DMS153 treated with DMSO at 0.1 percent for 48 hours (cell line): ENCODE results near the gene ARFGAP3.

ENCODE experiments used
- DNase-seq: peaks from one replicate; lab custom pipeline; 2025; ENCODE audit not compliant: unreplicated experiment; lab: John Stamatoyannopoulos, UW

The ARFGAP3 gene

DNA sequence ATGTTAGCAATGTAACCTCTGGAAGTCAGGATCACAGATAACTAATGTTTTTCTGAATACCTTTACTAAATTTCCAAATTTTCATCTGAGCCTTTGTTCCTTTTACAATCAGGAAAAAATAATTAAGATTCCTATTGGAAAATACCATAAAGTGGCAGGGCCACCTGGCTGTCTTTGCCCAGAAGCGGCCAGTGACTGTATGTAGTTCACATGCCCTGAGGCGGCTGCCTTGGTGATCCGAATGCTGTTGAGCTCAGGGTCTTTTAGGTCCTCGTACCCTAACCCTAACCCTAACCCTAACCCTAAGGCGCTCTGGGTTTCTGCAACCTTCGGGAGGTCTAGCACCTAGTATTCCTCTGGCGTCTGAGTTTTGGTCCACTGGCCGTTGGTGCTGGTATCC lies 8.5 kb upstream of the ARFGAP3 start:
- DNase-seq, result no peak

DNA sequence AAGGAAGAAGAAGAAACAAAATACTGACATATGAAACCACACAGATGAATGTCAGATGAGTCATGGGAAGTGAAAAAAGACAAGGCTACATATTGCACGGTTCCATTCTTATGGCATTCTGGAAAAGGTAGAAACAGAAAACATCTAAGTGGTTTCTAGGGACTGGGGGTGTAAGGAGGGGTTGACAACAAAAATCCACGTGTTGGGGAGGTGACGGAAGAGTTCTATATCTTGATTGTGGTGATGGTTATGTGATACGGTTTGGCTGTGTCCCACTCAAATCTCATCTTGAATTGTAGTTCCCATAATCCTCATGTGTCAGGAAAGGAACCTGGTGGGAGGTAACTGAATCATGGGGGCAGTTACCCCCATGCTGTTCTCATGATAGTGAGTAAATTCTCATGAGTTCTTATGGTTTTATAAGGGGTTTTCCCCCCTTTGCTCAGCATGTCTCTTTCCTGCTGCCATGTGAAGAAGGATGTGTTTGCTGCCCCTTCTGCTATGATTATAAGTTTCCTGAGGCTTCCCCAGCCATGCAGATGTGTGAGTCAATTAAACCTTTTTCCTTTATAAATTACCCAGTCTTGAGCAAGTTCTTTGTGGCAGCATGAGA lies 6.4 kb upstream of the ARFGAP3 start:
- no peak for DNase-seq

DNA sequence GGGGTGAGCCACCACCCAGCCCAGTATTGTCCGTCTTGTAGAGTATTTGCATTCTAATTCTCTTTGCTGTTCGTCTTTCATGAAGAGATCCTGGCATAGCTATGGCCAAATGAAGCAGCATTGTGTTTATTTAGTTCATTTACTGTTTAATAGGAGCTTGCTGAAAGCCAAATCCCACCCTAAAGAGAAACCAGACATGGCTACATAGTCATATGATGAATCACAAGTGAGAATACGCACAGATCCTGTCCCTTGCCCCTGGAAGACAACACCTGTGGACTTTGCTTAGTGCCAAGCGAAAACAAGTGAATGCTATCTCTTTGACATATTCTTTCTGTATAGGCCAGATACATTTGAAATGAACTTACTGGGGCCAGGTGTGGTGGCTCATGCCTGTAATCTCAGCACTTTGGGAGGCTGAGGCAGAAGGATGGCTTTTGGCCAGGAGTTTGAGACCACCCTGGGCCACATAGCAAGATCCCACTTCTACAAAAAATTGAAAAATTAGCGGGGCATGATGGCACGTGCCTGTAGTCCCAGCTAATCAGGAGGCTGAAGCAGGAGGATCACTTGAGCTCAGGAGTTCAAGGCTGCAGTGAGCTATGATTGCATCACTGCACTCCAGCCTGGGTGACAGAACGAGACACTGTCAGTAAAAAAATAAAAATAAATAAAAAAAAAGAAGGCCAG lies 5.1 kb upstream of the ARFGAP3 start:
- no peak for DNase-seq

DNA sequence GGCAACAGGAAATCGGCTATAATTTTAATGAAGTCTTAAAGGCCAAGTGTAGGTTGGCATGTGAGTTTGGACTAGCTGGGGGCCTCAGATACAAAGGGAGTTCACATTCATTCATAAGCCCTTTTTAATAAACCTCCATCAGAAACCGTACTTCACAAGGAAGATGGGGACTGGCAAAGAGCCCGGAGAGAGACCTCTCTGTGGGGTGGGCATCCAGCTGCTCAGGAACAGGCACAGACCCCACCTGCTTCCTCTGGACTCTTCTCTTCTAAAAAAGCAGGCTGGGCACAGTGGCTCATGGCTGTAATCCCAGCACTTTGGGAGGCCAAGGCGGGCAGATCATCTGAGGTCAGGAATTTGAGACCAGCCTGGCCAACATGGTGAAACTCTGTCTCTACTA lies 3.9 kb upstream of the ARFGAP3 start:
- no peak for DNase-seq

DNA sequence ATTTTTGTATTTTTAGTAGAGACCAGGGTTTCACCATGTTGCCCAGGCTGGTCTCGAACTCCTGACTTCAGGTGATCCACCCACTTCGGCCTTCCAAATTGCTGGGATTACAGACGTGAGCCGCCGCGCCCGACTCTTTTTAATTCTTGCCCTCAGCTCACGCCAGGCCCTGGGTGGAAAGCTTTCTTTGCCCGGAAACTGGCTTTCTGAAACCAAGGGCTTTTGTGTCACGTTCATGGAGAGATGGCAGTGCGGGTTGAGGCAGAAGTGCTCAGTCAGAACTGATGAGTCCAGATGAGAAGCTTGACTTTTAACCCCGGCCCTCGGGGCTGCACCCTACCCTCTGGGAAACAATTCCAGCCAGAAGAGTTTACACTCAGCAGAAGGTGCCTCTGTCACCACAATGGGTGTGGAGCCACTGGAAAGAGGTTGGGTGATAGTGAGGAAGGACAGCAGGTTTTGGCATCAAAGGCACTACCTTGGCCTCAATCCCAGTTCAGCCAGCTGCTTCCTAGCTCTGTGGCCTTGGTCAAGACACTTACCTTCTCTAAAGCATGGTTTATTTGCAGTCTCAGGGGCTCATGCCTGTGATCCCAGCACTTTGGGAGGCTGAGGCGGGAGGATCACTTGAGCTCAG lies 890 bp upstream of the ARFGAP3 start:
- peak; percentile 55 for DNase-seq

DNA sequence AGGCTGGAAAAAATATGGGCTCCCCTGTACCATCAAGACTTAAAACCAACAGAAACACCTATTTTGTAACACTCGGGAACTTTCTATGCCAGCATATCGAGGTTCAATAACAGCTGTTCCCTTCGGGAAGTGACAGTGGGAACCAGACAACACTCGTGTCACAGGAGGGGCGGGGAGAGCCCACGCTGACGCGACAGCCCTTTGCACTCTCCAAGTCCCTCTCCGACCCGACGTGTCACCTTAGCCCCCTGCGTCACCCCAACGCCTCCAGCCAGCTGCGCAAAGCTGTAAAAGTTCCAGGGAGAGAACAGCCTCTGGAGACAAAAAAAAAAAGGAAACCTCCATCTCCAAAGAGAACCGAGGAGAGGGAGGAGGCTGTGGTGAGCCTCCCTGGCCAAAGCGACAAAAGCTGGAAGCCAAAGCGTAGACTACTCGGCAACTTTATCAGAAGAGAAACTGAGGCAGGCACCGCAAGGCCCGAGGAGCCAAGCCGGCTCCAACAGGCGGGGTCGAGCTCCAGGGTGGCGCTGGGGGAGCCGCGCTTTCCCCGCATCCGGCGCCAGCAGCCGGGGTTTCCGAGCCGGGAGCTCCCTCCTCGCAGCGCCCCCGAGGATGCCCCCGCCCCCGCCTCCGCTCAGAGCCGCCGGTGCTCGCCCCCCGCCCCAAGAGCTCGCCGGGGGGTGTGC lies 751 bp downstream of the ARFGAP3 start:
- DNase-seq, result no peak

DNA sequence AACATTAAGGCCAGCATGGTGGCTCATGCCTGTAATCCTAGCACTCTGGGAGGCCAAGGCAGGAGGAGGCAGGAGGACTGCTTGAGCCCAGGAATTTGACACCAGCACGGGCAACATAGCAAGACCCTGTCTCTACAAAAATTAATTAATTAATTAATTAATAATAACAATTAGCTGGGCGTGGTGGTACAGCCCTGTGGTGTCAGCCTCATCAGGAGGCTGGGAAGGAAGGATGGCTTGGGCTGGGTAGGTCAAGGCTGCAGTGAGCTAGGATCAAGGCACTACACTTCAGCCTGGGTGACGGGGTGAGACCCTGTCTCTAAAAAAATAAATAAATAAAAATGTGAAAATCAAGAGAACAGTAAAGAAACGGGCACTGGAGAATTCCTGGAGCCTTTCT lies 1.4 kb downstream of the ARFGAP3 start:
- DNase-seq, result no peak

DNA sequence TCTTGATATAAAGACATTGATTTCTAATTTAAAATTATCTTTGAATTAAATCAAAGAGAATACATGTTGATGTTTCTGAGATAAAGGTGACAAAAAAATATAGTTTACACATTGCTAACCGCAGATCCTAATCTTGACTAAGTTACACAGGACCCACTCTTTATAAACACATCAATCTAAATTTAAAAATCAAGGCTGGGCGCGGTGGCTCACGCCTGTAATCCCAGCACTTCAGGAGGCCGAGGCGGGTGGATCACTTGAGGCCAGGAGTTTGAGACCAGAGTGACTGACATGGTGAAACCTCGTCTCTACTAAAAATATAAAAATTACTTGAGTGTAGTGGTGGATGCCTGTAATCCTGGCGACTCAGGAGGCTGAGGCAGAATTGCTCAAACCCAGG lies 1.9 kb downstream of the ARFGAP3 start:
- DNase-seq, result no peak

DNA sequence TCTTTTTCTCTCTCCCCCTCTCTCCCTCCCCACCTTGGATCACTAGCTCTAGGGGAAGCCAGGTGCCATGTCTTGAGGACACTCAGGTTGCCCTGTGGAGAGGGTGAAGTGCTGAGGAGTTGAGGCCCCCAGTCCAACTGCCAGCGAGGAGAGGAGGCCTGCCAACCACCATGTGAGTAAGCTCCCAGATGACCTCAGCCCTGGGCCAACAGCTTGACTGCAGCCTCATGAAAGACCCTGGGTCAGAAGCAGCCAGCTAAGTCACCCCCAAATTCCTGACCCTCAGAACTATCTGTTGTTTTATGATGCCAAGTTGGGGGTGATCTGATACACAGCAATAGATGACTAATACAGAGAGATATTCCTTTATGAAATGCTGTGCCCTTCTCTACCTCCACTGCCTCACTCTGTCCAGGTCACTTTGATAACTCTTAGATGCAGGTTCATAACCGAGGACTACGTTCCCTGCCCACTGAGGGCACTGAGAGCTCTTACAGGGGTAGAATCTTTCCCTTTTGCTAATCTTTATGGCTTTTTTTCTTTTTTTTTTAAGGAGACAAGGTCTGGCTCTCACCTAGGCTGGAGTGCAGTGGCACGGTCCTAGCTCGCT lies 8.0 kb downstream of the ARFGAP3 start:
- DNase-seq, result no peak

DNA sequence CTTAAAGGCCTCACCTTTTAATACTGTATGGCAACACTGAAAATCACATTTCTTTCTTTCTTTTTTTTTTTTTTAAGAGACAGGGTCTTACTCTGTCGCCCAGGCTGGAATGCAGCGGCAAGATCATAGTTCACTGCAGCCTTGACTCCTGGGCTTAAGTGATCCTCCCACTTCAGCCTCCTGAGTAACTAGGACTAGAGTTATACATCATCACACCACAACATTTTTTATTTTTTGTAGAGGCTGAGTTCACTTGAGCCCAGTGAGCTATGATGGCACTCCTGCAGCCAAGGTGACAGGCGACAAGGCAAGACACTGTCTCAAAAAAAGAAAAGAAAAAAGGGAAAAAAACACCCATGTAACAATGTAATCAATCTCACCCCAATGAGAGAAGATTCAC lies 10.0 kb downstream of the ARFGAP3 start:
- DNase-seq, result no peak

DNA sequence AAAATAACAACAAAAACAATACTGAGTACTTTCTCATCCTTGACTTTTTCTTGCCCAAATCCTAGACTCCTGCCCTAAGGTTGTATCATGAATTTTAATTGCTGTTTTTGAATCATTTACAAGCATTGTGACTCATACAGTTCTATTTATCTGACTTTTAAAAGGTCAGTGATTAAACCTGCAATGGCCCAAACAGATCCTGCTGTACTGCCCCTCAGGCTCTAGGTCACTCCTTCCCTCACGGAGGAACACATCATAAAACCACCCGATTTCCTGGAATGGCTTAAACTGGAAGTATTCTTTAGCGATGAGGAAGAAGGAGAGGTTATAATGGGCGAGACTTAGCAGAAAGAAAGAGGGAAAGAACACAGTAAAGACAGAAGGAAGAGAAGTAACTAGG lies 12.3 kb downstream of the ARFGAP3 start:
- DNase-seq, result no peak

DNA sequence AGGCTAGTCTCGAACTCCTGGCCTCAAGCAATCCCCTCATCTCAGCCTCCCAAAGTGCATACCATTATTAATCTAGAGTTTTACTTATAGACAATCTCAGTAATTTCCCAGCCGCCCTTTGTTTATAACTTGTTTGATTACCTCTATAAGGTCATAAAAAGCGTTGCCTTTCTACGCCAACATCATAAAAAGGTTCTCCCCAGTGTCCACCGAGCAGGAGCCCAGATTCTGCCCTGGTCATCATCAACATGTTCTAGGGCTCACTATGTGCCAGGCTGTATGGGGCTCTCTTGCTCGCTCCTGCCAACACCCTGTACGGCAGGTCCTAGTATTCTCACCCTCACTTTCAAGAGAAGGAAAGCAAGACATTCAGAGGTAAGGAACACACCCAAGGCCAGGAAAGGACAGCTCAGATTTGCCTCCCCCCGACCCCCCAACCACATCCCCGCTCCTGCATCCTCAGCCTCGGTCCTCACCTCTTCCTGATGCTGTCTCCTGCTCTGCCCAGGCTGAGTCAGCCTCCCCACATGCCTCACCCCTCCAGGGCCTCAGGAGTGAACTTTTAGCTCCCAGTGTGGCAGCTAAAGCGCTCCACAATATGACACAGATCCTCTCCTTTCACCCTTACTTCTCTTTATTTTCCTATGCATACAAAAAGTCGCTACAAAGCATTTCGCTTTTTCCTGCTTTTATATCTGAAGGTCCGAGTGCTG lies 14.3 kb downstream of the ARFGAP3 start:
- no peak for DNase-seq

DNA sequence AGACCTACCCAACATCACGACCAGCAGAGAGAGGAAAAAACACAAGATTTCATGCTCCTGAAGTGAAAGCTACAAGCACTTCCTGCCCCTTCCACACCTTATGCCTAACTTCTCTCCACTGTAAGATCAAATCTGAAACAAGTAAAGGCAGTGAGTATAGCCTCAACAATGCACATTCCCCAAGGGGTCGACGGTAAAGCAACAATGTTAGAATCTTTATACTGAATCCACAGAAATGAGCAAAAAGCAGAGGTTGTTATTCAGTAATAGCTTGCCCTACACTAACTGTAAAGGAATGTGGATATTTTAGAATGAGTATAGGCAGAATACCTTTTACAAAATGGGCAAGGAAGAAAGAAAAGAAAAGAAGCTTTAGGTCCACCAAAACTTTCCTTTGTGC lies 15.6 kb downstream of the ARFGAP3 start:
- DNase-seq, result no peak

DNA sequence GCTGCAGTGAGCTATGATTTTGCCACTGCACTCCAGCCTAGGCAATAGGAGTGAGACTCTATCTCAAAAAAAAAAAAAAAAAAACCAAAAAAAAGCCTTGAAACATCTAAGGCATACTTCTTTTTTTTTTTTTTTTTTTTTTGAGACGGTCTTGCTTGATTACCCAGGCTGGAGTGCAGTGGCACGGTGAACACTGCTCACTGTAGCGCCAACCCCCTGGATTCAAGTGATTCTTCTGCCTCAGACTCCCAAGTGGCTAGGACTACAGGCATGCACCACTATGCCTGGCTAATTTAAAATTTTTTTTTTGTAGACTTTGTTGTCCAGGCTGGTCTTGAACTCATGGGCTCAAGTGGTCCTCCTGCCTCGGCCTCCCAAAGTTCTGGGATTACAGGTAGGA lies 19.5 kb downstream of the ARFGAP3 start:
- DNase-seq, result no peak

DNA sequence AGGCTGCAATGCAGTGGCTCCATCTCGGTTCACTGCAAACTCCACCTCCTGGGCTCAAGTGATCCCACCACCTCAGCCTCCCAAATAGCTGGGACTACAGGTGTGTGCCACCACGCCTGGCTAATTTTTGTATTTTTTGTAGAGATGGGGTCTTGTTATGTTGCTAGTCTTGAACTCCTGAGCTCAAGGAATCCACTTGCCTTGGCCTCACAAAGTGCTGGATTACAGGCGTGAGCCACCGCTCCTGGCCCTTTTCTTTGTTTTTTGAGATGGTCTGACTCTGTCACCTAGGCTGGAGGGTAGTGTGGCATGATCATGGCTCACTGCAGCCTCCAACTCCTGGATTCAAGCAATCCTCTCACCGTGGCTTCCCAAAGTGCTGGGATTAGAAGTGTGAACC lies 21.0 kb downstream of the ARFGAP3 start:
- no peak for DNase-seq

DNA sequence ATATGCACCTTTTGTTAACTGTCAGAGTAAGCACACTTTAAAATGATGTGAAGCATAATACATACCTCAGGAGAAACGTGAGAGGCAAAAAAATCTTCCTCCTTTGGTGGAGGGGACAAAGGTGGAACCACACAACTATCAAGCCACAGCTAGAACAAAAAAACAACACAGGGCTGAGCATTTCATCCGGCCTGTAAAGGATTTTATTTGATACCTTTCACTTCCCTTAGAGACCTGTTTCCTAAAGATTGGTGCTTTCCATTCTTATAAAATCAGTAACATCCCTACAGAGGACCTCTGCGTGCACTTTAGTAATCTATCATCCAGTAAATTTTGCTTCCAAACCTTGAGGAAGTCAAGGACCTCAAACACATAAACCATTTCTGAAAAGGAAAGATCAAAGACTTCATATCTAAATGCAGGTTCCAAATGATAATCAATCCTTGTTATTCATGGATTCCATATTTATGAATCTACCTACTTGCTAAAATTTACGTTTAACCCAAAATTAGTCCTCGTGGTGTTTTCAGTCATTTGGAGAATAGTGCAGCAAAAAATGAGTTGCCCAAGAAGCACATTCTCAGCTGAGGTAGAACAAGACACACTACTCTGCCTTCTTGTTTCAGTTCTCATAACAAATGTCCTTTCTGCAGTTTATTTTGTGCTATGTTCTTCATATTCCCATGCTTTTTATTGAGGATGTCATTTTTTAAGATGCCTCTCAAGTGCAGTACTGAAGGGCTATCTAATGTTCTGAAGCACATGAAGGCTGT lies 22.7 kb downstream of the ARFGAP3 start:
- no peak for DNase-seq

DNA sequence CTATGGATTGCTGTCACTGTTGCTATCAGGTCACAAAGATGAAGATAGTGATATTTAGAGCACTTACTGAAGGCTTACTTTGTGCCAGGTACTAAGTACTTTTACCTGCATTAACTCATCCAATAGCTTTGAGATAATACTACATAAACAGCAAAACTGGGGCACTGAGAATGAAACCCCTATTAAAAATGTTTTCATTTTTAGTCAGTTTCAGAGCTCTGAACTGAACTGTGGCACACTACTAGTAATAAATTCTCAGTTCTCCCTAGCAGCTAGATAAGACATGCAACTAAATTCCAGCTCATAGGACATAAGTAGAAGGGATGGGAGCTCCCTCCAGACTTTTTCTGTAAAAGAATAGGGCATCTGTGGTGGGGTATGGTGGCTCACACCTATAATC lies 24.0 kb downstream of the ARFGAP3 start:
- no peak for DNase-seq

DNA sequence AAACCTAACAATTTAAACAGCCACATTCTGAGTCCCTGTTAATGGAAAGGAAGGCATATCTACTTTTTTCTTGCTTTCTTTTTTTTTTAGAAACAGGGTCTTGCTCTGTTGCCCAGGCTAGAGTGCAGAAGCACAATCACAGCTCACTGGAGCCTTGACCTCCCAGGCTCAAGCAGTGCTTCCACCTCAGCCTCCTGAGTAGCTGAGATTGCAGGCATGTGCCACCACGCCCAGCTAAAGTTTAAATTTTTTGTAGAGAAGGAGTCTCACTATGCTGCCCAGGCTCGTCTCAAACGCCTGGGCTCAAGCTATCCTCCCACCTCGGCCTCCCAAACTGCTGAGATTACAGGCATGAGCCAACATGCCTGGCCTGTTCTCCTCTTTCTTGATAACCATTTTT lies 25.4 kb downstream of the ARFGAP3 start:
- DNase-seq, result no peak

DNA sequence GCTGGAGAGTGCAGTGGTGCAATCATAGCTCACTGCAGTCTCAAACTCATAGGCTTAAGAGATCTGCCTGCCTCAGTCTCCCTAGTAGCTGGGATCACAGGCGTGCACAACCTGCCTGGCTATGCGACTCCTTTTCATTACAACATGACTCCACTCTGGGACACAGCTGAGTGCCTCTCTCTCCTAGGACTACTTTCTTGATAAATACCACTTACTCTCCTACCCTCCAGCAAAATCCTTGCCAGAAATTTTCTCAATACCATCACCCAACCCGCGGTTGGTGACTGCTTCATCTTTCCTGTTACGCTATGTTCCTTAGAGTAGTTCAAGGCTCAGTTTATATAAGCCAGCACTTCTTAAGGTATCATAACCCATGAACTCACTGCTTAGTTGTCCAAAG lies 26.9 kb downstream of the ARFGAP3 start:
- no peak for DNase-seq

DNA sequence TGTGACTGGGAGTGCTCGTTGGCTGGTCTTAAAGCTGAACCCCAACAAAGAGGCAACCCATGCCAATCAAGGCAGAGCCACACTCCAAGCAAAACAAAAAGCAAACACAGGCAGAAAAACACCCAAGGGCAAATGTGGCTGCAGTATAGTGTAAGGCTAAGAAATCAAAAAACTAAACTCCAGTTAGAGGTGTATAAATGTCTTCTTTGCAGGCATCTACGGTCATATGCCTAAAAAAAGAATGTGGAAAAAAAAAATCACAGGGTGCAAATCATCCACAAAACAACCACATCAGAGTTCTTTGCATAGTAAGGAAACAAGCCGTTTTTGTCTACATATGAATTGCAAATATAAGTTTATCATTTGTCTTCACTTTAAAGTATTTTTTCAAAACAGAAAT lies 27.8 kb downstream of the ARFGAP3 start:
- DNase-seq, result no peak
